Lower leg skin (tissue), 4 donors: Measurements from ENCODE around the gene SPSB3. TPM values are rescaled to one million over a fixed set of nuclear protein-coding genes. Genes with fewer than 3 reads are reported as not detected.

ENCODE experiments used
- DNase-seq, 2 donors: peaks; one replicate each; pipeline ENCODE4 v3.0.0-alpha.2; 2019; ENCODE audit warnings: low spot score in 2 of 2
- H3K4me3 ChIP-seq: fragments of 200-600 bp; sonication (generic); 2 replicates; pipeline ENCODE4 v1.5.1; 2017; ENCODE audit warnings: mild to moderate bottlenecking, low read depth; ENCODE audit not compliant: poor library complexity, severe bottlenecking
- CTCF ChIP-seq, 3 donors: fragments of 450-650 bp; IDR thresholded peaks; one replicate each; pipeline ENCODE4 v1.5.1; 2016; ENCODE audit warnings: antibody characterized with exemption in 3 of 3, mild to moderate bottlenecking in 3 of 3, moderate library complexity in 2 of 3
- POLR2A ChIP-seq, 2 donors: fragments of 450-650 bp; IDR thresholded peaks; one replicate each; pipeline ENCODE4 v1.6.1; 2016 to 2017; ENCODE audit warnings: antibody characterized with exemption in 2 of 2, mild to moderate bottlenecking in 1 of 2, moderate library complexity in 1 of 2
- WGBS, 2 donors: methylation state at CpG; one replicate each; pipeline ENCODE4 v1.1.5; 2018; 5-methylcytosine and 5-hydroxymethylcytosine counted together
- intact Hi-C: fragments of 100-400 bp; cut with DNase I; formaldehyde crosslinking; loops from one replicate; pipeline ENCODE4 v1.15.0; 2023; ENCODE audit warnings: low total_unique reads
- total RNA-seq, 4 donors: library from RNA; depleted of rRNA; stranded (reverse); fragments of >200 nt; gene quantifications; one replicate each; pipeline ENCODE4 v1.1.0, GENCODE V29; 2016

The SPSB3 gene
- total RNA-seq, 4 donors from 2014 or later, result 146 to 238 (median 172) TPM

DNA sequence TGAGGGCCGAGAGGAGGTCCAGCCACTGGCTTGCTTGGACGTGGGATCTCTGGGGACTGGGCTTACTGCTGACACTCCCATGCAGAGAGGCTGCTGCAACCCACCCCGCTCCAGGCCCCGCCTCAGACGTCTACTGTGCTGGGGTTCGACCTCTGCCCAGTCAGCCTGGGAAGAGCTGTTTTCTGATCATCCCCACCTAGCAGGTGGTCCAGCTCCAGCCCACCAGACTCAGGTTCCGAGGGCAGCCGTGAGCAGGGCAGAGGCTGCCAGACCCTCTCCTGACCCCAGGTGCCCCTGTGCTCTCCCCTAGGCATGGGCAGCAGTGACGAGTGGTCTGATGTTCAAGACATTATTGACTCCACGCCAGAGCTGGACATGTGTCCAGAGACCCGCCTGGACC, 34.4 kb downstream of the SPSB3 start:
- 91 to 94% methylated on average over 10 to 11 of the region's 11 CpGs for WGBS, 2 donors
- intact Hi-C loops, result loop anchor here (10.0 kb wide), 1 partner anchor 283 kb away; no protein-coding TSS in a partner anchor

DNA sequence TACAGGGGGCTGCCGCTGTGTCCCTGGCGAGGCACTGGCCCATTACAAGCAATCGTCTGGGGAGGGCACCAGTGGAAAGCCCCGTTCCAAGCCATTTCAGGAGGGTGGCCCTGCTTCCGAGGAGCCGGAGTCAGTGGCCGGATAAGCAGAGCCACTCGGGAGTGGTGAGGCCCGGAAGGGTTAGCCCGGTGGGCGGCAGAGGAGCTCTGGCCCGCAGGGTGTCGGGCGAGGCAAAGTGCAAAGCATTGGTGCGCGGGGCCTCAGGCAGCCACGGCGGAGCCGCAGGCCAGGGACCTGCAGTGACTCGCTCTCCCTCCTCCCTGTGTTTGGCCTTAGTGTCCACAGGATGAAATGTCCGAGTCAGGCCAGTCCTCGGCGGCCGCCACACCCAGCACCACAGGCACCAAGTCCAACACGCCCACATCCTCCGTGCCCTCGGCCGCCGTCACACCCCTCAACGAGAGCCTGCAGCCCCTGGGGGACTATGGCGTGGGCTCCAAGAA, 35.6 kb downstream of the SPSB3 start:
- intact Hi-C loops, result loop anchor here (10.0 kb wide), 1 partner anchor 282 kb away; no protein-coding TSS in a partner anchor
- no peak overlapping the region for H3K4me3 ChIP-seq
- TF ChIP-seq POLR2A (IDR thresholded peaks at IDR 0.05) (no peak), CTCF (IDR thresholded peaks at IDR 0.05) (no peak)
- 87 to 89% methylated on average over 28 to 31 of the region's 31 CpGs for WGBS, 2 donors
- DNase-seq, result no peak

More for the DNA sequence above, 34.4 kb downstream of the SPSB3 start:
- DNase-seq, result no peak
- H3K4me3 ChIP-seq, result no peak overlapping the region
- TF ChIP-seq CTCF (IDR thresholded peaks at IDR 0.05) (no peak), POLR2A (IDR thresholded peaks at IDR 0.05) (no peak)

DNA sequence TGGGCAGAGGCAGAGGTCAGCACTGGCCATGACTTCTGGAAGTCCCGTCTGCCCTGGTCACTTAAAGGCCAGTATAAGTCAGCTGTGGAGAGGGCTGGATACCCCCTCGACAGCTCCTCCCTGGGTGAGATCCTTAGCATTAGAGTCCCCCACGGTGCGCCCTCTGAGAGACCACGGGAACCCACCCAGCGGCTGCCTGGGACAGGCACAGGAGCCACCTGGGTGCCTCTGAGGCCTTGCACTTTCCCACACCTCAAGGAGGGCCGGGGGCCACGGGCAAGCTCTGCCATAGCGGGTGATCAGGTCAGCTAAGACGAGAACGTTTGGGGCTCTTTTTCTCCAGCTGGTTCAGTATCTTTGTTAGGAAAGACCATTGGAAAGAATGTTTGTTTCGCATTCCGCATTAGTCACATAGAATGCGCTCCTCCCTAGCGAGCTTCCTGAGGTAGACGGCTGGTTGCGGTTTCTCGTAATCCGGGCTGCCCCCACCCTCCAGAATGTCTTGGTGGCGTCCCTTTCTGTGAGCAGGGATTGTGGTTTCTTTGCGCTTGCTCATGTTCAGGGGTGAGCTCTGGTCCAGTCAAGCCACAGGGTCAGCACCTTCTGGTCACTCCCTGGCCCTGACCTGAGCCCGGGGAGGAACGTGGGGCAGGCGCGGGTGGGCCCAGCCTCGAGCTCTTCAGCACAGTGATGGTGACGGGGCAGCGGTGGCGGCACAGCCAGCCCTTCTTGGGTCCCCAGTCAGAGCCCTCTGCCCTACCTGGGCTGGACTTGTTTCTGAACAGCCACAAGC, 36.3 kb downstream of the SPSB3 start:
- H3K4me3 ChIP-seq, result no peak overlapping the region
- 94 to 95% methylated on average over 28 to 29 of the region's 29 CpGs for WGBS, 2 donors
- no peak for TF ChIP-seq POLR2A (IDR thresholded peaks at IDR 0.05)
- TF ChIP-seq CTCF (IDR thresholded peaks at IDR 0.05), result no peak
- peak in 1 of 2 donors; percentile 81 for DNase-seq
- intact Hi-C loops, result loop anchor here (10.0 kb wide), 1 partner anchor 281 kb away; no protein-coding TSS in a partner anchor

DNA sequence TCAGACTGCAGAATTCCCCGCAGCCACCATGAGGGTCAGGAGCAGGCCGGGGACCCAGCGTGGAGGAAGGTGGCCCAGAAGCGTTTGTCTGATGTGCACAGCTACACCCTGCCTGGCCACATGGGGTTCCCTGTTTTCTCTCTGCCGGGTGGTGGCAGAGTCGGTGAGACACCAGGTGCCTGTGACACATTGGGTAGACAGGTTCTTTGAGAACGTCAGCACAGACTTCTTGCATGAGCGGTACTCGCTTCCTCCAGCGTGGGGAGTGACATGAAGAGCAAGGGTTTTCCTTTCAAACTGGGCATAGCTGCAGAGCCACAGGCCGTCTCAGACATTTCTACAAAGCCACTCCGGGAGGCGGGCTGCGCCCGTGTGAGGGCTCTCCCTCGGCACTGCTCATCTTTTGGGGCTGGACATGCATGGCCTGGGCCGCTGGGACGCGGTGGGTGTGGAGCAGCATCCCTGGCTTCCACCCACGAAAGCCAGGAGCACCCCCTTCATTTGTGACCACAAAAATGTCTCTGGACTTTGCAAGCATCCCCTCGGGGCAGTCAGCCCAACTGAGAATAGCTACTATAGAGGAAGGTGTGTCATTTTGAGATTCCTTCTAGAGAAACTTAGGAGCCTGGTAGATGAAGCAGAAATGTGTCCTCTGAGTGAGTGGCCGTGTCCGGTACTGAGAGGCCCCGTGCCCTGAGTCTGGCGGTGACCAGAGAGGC, 37.0 kb downstream of the SPSB3 start:
- TF ChIP-seq CTCF (IDR thresholded peaks at IDR 0.05) (no peak), POLR2A (IDR thresholded peaks at IDR 0.05) (no peak)
- intact Hi-C loops, result loop anchor here (10.0 kb wide), 1 partner anchor 281 kb away; no protein-coding TSS in a partner anchor
- no peak overlapping the region for H3K4me3 ChIP-seq
- peak in 1 of 2 donors; percentile 76 for DNase-seq
- 78 to 81% methylated on average over 25 of the region's 25 CpGs for WGBS, 2 donors

DNA sequence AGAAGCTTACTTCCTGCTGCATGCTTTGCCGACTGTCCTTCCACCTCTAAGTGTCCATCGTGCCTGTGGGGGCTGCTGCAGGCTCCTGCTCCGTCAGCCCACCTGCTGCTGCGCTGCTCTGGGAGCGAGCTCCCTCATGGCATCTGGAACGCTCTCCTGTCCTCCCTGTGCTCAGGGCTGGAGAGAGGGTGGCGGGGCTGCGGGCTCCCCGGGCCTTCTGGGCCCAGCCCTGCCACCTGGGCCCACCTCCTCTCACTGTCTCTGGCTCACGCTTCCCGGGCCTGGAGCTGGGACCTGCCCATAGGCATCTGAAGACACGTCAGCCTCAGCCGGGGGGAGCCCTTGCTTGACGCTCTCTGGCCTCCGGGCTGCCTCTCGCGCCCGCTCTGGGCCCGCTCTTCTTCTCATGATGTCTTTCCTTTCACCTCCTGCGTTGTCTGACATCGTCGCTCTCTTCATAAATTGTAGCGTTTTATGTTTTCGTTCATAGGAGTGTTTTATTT, 38.0 kb downstream of the SPSB3 start:
- DNase-seq, result peak in 1 of 2 donors; percentile 79
- intact Hi-C loops, result loop anchor here (10.0 kb wide), 1 partner anchor 280 kb away; no protein-coding TSS in a partner anchor
- H3K4me3 ChIP-seq, result no peak overlapping the region
- TF ChIP-seq POLR2A (IDR thresholded peaks at IDR 0.05) (no peak), CTCF (IDR thresholded peaks at IDR 0.05) (no peak)
- 81 to 82% methylated on average over 22 to 24 of the region's 24 CpGs for WGBS, 2 donors
